Measurements from ENCODE around the gene IFITM2. TPM values are rescaled to one million over a fixed set of nuclear protein-coding genes. Genes with fewer than 3 reads are reported as not detected.

Gene IFITM2
- polyA plus RNA-seq, 1 donor: 51.7 TPM

DNA sequence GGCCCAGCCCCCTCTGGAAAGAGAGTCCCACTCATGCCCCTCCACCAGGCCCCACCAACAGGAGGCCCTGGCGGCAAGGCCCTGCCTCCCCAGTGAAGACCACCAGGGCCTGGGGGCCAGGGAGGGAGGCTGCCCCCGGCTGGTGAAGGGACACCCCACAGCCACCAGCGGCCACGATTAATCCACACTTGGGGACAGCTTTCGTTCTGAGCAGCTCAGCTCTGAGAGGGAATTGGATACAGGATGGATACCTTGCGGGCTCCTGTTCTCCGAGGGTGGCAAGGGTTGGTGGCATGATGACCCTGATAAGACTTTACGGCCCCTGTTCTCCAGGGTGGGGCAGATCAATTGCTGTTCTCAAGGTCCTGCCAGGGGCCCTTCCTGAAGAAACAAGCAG is 36.3 kb upstream of the IFITM2 start:
- Histone ChIP-seq H3K36me3 (ENCODE audit: control insufficient read depth, insufficient read depth, low read length) (no peaks in the 10 kb centered on the region), H3K4me3 (ENCODE audit: low read length) (no peak overlapping the region), H3K4me1 (ENCODE audit: control insufficient read depth, insufficient read depth, low read length) (peaks cover 33% of the 10 kb centered on the region), H3K9me3 (ENCODE audit: control insufficient read depth, low read depth, low read length) (peaks cover 10% of the 10 kb centered on the region), H3K27me3 (ENCODE audit: control insufficient read depth, insufficient read depth, low read length) (no peaks in the 10 kb centered on the region), H3K27ac (ENCODE audit: low read length) (peak overlapping the region; percentile 98)
- WGBS (ENCODE audit: insufficient coverage, low lambda C conversion rate): no CpG with 5 or more reads among the region's 8 CpGs
- DNase-seq: peak in 1 of 2 donors; percentile 83

DNA sequence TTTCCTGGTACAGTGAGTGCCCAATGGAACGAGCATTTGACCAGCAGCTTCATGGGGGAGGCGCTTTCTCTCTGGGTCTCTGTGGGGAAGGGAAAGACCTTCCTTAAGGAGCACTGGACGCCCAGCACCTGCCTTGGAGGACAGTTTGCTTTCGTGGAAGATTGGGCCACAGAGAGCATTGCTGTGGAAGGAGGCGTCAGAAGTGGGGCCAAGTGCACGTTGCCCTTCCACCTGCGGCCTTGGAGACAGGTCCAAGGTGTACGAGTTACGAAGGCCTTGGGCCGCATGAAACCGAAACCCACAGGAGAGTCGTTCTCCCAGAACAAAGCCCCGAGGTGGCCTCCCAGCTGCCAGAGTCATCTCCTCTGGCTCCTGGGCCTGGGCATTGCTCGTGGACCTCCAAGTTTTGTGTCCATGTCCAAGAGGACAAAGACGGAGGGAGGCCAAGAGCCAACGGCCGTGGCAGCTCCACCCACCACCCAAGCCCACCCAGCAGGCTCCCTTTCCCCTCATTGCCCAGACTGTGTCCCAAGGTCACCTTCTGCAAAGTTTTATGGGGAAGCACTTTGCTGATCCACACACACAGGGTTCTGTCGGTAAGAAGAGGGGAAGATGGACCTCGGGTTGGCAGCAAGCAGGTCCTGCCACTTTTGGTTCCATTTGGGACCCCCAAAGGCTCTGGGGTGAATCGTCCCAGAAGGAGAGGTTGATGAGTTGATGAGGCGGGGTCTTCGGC is 35.3 kb upstream of the IFITM2 start:
- no peaks in the 10 kb centered on the region for H3K36me3 ChIP-seq (ENCODE audit: control insufficient read depth, insufficient read depth, low read length)
- peaks cover 7% of the 10 kb centered on the region for H3K9me3 ChIP-seq (ENCODE audit: control insufficient read depth, low read depth, low read length)
- no peaks in the 10 kb centered on the region for H3K27me3 ChIP-seq (ENCODE audit: control insufficient read depth, insufficient read depth, low read length)
- peaks cover 39% of the 10 kb centered on the region for H3K4me1 ChIP-seq (ENCODE audit: control insufficient read depth, insufficient read depth, low read length)
- WGBS (ENCODE audit: insufficient coverage, low lambda C conversion rate): no CpG with 5 or more reads among the region's 22 CpGs
- peak; percentile 86 to 93 for DNase-seq
- no peak overlapping the region for H3K4me3 ChIP-seq (ENCODE audit: low read length)
- H3K27ac ChIP-seq (ENCODE audit: low read length): peak overlapping the region; percentile 98

DNA sequence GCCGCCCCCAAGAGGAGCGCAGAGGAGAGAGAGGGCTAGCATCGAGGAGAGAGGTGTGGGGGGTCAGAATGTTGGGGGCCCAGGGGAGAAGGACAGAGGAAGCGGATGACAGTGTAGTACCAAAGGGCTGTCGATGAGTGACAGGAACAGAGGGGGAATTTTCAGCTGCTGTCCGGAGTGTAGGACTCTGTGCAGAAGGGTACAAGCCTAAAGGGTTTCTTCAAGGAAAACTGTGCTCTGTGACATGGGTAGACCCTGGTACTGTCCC is 34.8 kb upstream of the IFITM2 start:
- H3K27me3 ChIP-seq (ENCODE audit: control insufficient read depth, insufficient read depth, low read length): peaks cover under 1% of the 10 kb centered on the region
- no peak for DNase-seq
- H3K4me1 ChIP-seq (ENCODE audit: control insufficient read depth, insufficient read depth, low read length): peaks cover 44% of the 10 kb centered on the region
- H3K4me3 ChIP-seq (ENCODE audit: low read length): no peak overlapping the region
- peaks cover 7% of the 10 kb centered on the region for H3K9me3 ChIP-seq (ENCODE audit: control insufficient read depth, low read depth, low read length)
- peak overlapping the region; percentile 98 for H3K27ac ChIP-seq (ENCODE audit: low read length)
- no peaks in the 10 kb centered on the region for H3K36me3 ChIP-seq (ENCODE audit: control insufficient read depth, insufficient read depth, low read length)
- no CpG with 5 or more reads among the region's 6 CpGs for WGBS (ENCODE audit: insufficient coverage, low lambda C conversion rate)

DNA sequence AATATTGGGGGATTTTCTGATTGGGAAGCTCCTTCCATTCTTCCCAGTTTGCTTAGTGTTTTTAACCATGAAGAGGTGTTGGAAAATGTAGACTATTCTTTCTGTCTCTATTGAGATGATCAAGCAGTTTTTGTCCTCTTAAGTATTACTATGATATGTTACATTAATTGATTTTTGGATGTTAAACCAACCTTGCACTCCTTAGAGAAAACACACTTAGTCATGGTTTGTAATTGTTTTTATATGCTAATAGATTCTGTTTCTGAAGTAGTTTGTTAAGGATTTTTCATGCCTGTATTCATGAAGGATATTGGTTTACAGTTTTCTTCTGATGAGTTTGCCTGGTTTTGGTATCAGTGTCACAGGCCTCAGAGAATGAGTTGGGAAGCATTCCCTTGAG is 31.4 kb upstream of the IFITM2 start:
- H3K9me3 ChIP-seq (ENCODE audit: control insufficient read depth, low read depth, low read length): peaks cover 8% of the 10 kb centered on the region
- peak overlapping the region; percentile 98 for H3K27ac ChIP-seq (ENCODE audit: low read length)
- no peak for DNase-seq
- H3K4me3 ChIP-seq (ENCODE audit: low read length): no peak overlapping the region
- H3K27me3 ChIP-seq (ENCODE audit: control insufficient read depth, insufficient read depth, low read length): peaks cover 28% of the 10 kb centered on the region
- H3K36me3 ChIP-seq (ENCODE audit: control insufficient read depth, insufficient read depth, low read length): peaks cover 5% of the 10 kb centered on the region
- H3K4me1 ChIP-seq (ENCODE audit: control insufficient read depth, insufficient read depth, low read length): peaks cover 39% of the 10 kb centered on the region

DNA sequence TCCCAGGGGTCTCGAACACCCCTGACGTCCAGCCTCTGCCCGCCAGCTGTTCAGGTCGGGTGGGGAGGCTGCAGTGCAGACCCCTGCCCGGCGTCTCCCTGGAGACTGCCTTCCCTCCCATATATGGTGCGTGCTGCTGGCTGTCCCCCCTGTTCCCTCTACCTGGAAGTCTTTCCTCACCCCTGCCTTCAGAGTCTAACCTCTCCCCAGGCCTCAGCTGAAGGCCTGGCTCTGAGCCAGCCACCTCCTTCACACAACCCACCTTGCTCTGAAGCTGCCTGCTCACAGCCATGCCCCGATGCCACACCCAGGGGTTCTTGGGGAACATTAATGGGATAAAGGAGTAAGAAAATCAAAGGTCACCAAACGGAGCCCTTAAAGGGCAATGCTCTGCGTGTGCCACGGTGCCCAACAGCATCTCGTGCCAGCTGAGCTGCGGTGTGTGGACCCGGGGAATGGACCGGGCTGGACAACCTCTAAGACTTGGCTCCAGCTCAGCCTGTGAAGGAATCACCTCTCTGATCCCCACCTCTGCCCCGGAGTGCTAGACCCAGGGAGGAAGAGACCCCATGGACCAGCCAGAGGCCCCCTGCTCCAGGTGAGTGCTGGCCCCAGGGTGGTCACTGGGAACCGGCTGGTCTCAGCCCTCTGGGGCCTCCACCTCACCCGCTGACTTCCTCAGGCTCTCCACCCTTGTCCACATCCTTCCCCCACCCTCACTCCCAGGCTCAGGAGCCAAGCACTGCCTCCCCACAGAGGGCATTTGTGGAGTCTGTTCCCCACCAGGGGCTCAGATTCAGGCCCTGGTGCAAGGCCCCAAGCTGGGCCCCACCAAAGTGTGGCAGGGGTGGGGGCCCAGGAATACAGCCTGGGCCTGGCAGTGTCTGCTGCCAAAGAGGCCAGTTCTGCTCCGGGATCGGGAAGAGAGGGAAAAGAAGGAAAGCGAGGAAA is 29.3 kb upstream of the IFITM2 start, which contains the start of gene NLRP6:
TSS of gene NLRP6 (plus strand) at position 407 of the 951 bp plus-strand sequence. CDS start at position 570, 163 bp downstream.
- DNase-seq: peak; percentile 84 to 91
- H3K27ac ChIP-seq (ENCODE audit: low read length): peak within 1 kb of the TSS; percentile 98
- peak within 1 kb of the TSS; percentile 82 for H3K4me3 ChIP-seq (ENCODE audit: low read length)
- H3K27me3 ChIP-seq (ENCODE audit: control insufficient read depth, insufficient read depth, low read length): peaks cover 44% of the 10 kb centered on the region
- peaks cover 23% of the 10 kb centered on the region for H3K4me1 ChIP-seq (ENCODE audit: control insufficient read depth, insufficient read depth, low read length)
- H3K9me3 ChIP-seq (ENCODE audit: control insufficient read depth, low read depth, low read length): peaks cover 3% of the 10 kb centered on the region
- peaks cover 18% of the 10 kb centered on the region for H3K36me3 ChIP-seq (ENCODE audit: control insufficient read depth, insufficient read depth, low read length)
- WGBS (ENCODE audit: insufficient coverage, low lambda C conversion rate): no CpG with 5 or more reads among the region's 21 CpGs

DNA sequence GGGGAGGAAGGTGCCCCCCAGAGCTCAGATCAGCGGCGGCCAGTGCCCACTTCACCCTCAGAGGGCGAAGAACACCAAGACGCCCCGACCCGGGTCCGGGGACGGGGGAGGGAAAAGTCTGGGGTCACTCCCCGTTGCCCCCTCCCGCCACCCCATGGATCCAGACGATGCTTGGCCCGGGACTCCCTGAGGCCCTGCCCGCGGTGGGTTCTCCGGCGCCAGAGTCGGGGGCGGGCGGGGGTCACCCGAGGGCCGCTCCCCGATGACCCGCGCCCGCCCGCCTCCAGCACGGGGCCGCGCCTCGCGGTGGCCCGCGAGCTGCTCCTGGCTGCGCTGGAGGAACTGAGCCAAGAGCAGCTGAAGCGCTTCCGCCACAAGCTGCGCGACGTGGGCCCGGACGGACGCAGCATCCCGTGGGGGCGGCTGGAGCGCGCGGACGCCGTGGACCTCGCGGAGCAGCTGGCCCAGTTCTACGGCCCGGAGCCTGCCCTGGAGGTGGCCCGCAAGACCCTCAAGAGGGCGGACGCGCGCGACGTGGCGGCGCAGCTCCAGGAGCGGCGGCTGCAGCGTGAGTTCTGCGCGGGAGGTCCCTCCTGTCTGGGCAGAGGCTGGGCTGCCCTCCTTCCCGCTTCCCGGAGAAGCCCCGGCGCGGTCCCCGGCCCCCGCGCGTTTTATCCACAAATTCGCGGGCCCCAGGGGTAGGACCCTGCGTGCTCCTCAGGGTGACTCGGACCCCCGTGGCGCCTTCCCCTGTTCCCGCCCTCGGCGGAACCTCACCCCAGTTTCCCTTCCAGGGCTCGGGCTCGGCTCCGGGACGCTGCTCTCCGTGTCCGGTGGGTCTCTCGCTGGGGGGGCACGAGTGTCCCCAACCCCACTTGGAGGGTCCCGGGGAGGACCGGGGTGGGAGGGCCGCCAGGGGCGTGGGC is 28.3 kb upstream of the IFITM2 start:
- peak overlapping the region; percentile 98 for H3K27ac ChIP-seq (ENCODE audit: low read length)
- peaks cover 44% of the 10 kb centered on the region for H3K27me3 ChIP-seq (ENCODE audit: control insufficient read depth, insufficient read depth, low read length)
- peaks cover 25% of the 10 kb centered on the region for H3K4me1 ChIP-seq (ENCODE audit: control insufficient read depth, insufficient read depth, low read length)
- WGBS (ENCODE audit: insufficient coverage, low lambda C conversion rate): no CpG with 5 or more reads among the region's 97 CpGs
- peak in 1 of 2 donors; percentile 56 for DNase-seq
- peaks cover 5% of the 10 kb centered on the region for H3K9me3 ChIP-seq (ENCODE audit: control insufficient read depth, low read depth, low read length)
- H3K36me3 ChIP-seq (ENCODE audit: control insufficient read depth, insufficient read depth, low read length): peaks cover 28% of the 10 kb centered on the region
- H3K4me3 ChIP-seq (ENCODE audit: low read length): peak overlapping the region; percentile 82

DNA sequence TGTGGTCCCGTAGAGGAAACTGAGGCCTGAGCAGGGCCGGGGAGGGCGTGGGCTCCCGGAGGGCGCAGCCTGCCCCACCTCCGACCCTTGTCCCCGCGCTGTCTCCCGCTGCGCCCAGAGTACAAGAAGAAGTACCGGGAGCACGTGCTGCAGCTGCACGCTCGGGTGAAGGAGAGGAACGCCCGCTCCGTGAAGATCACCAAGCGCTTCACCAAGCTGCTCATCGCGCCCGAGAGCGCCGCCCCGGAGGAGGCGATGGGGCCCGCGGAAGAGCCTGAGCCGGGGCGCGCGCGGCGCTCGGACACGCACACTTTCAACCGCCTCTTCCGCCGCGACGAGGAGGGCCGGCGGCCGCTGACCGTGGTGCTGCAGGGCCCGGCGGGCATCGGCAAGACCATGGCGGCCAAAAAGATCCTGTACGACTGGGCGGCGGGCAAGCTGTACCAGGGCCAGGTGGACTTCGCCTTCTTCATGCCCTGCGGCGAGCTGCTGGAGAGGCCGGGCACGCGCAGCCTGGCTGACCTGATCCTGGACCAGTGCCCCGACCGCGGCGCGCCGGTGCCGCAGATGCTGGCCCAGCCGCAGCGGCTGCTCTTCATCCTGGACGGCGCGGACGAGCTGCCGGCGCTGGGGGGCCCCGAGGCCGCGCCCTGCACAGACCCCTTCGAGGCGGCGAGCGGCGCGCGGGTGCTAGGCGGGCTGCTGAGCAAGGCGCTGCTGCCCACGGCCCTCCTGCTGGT is 27.5 kb upstream of the IFITM2 start:
- WGBS (ENCODE audit: insufficient coverage, low lambda C conversion rate): no CpG with 5 or more reads among the region's 85 CpGs
- Histone ChIP-seq H3K36me3 (ENCODE audit: control insufficient read depth, insufficient read depth, low read length) (peaks cover 31% of the 10 kb centered on the region), H3K4me3 (ENCODE audit: low read length) (peak overlapping the region; percentile 82), H3K27me3 (ENCODE audit: control insufficient read depth, insufficient read depth, low read length) (peaks cover 44% of the 10 kb centered on the region), H3K9me3 (ENCODE audit: control insufficient read depth, low read depth, low read length) (peaks cover 8% of the 10 kb centered on the region), H3K4me1 (ENCODE audit: control insufficient read depth, insufficient read depth, low read length) (peaks cover 23% of the 10 kb centered on the region), H3K27ac (ENCODE audit: low read length) (peak overlapping the region; percentile 98)
- peak; percentile 81 to 91 for DNase-seq

DNA sequence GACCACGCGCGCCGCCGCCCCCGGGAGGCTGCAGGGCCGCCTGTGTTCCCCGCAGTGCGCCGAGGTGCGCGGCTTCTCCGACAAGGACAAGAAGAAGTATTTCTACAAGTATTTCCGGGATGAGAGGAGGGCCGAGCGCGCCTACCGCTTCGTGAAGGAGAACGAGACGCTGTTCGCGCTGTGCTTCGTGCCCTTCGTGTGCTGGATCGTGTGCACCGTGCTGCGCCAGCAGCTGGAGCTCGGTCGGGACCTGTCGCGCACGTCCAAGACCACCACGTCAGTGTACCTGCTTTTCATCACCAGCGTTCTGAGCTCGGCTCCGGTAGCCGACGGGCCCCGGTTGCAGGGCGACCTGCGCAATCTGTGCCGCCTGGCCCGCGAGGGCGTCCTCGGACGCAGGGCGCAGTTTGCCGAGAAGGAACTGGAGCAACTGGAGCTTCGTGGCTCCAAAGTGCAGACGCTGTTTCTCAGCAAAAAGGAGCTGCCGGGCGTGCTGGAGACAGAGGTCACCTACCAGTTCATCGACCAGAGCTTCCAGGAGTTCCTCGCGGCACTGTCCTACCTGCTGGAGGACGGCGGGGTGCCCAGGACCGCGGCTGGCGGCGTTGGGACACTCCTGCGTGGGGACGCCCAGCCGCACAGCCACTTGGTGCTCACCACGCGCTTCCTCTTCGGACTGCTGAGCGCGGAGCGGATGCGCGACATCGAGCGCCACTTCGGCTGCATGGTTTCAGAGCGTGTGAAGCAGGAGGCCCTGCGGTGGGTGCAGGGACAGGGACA is 26.7 kb upstream of the IFITM2 start:
- H3K27me3 ChIP-seq (ENCODE audit: control insufficient read depth, insufficient read depth, low read length): peaks cover 44% of the 10 kb centered on the region
- peaks cover 36% of the 10 kb centered on the region for H3K36me3 ChIP-seq (ENCODE audit: control insufficient read depth, insufficient read depth, low read length)
- peaks cover 8% of the 10 kb centered on the region for H3K9me3 ChIP-seq (ENCODE audit: control insufficient read depth, low read depth, low read length)
- peaks cover 27% of the 10 kb centered on the region for H3K4me1 ChIP-seq (ENCODE audit: control insufficient read depth, insufficient read depth, low read length)
- WGBS (ENCODE audit: insufficient coverage, low lambda C conversion rate): no CpG with 5 or more reads among the region's 79 CpGs
- peak overlapping the region; percentile 61 for H3K4me3 ChIP-seq (ENCODE audit: low read length)
- DNase-seq: peak in 1 of 2 donors; percentile 57
- peak overlapping the region; percentile 47 for H3K27ac ChIP-seq (ENCODE audit: low read length)

Data from large intestine (tissue), 3 donors.